Neural progenitor cell (in vitro differentiated cells): ENCODE measurements around the gene TMEM198. TPM values are rescaled to one million over a fixed set of nuclear protein-coding genes. Genes with fewer than 3 reads are reported as not detected.

Experiments used
- DNase-seq: peaks from one replicate; pipeline ENCODE4 v3.0.0-alpha.2; 2016; ENCODE audit warnings: low spot score
- H2AFZ ChIP-seq: fragments of 200-600 bp; sonication (generic); replicated peaks from 2 replicates; pipeline ENCODE4 v1.6.1; 2016; ENCODE audit warnings: antibody characterized with exemption
- H3F3A ChIP-seq: fragments of 200-600 bp; sonication (generic); 2 replicates; pipeline ENCODE4 v1.6.1; 2016; ENCODE audit warnings: antibody characterized with exemption, low read depth
- H3K27ac ChIP-seq: fragments of 200-600 bp; sonication (generic); 2 replicates; pipeline ENCODE4 v1.5.1; 2016; ENCODE audit warnings: mild to moderate bottlenecking
- H3K27me3 ChIP-seq: fragments of 200-600 bp; sonication (generic); 2 replicates; pipeline ENCODE4 v1.6.1; 2016; ENCODE audit warnings: mild to moderate bottlenecking, moderate library complexity
- H3K36me3 ChIP-seq: fragments of 200-600 bp; sonication (generic); 2 replicates; pipeline ENCODE4 v1.5.1; 2016
- H3K4me1 ChIP-seq: fragments of 200-600 bp; sonication (generic); 2 replicates; pipeline ENCODE4 v1.6.1; 2016; ENCODE audit warnings: mixed run types
- H3K4me2 ChIP-seq: fragments of 200-600 bp; sonication (generic); 2 replicates; pipeline ENCODE4 v1.6.1; 2016
- H3K4me3 ChIP-seq: fragments of 200-600 bp; sonication (generic); 2 replicates; pipeline ENCODE4 v1.5.1; 2016
- H3K79me2 ChIP-seq: fragments of 200-600 bp; sonication (generic); 2 replicates; pipeline ENCODE4 v1.6.1; 2016; ENCODE audit warnings: low read depth
- H3K9ac ChIP-seq: fragments of 200-600 bp; sonication (generic); 2 replicates; pipeline ENCODE4 v1.6.1; 2016
- H3K9me3 ChIP-seq: fragments of 200-600 bp; sonication (generic); 2 replicates; pipeline ENCODE4 v1.5.1; 2016; ENCODE audit warnings: low read depth
- H4K20me1 ChIP-seq: fragments of 200-600 bp; sonication (generic); 2 replicates; pipeline ENCODE4 v1.6.1; 2016; ENCODE audit warnings: low read depth
- H3K27ac Mint-ChIP-seq: 3 replicates; pipeline ENCODE4 v1.8.0; 2021; ENCODE audit warnings: mixed read lengths
- H3K27me3 Mint-ChIP-seq: 2 replicates; pipeline ENCODE4 v1.8.0; 2022; ENCODE audit warnings: low read depth, mild to moderate bottlenecking, inconsistent platforms, moderate library complexity, mixed read lengths; ENCODE audit not compliant: insufficient read depth
- H3K36me3 Mint-ChIP-seq: 3 replicates; pipeline ENCODE4 v1.8.0; 2021; ENCODE audit warnings: mixed read lengths
- H3K4me1 Mint-ChIP-seq: 3 replicates; pipeline ENCODE4 v1.8.0; 2021; ENCODE audit warnings: mixed read lengths
- H3K4me3 Mint-ChIP-seq: 3 replicates; pipeline ENCODE4 v1.8.0; 2021; ENCODE audit warnings: mild to moderate bottlenecking, moderate library complexity, mixed read lengths
- H3K9me3 Mint-ChIP-seq: 3 replicates; pipeline ENCODE4 v1.8.0; 2020; ENCODE audit warnings: mixed read lengths
- CTCF ChIP-seq: fragments of 200-600 bp; sonication (generic); IDR thresholded peaks from 2 replicates; pipeline ENCODE4 v1.5.1; 2017; ENCODE audit warnings: antibody characterized with exemption, mild to moderate bottlenecking
- EZH2 ChIP-seq: fragments of 200-600 bp; sonication (generic); IDR thresholded peaks from 2 replicates; pipeline ENCODE4 v1.6.1; 2017; ENCODE audit warnings: antibody characterized with exemption, mild to moderate bottlenecking, moderate library complexity
- EZH2phosphoT487 ChIP-seq: fragments of 200-600 bp; sonication (generic); IDR thresholded peaks from 2 replicates; pipeline ENCODE4 v1.6.1; 2017; ENCODE audit warnings: antibody characterized with exemption
- total RNA-seq: library from RNA; depleted of rRNA; stranded (reverse); fragments of >200 nt; gene quantifications from 2 replicates; pipeline ENCODE4 v1.2.3, GENCODE V29; 2015; ENCODE audit warnings: low replicate concordance

Gene TMEM198
- total RNA-seq, 1 donor from 2014 or later: 0.79 TPM

- TF ChIP-seq CTCF (peak; percentile 96), EZH2phosphoT487 (no peak)
- H3K4me3 Mint-ChIP-seq: peak overlapping the region; percentile 17
Measured at GRCh38 chr2:219530048-219530963, 13.5 kb upstream of the TMEM198 start.

DNA sequence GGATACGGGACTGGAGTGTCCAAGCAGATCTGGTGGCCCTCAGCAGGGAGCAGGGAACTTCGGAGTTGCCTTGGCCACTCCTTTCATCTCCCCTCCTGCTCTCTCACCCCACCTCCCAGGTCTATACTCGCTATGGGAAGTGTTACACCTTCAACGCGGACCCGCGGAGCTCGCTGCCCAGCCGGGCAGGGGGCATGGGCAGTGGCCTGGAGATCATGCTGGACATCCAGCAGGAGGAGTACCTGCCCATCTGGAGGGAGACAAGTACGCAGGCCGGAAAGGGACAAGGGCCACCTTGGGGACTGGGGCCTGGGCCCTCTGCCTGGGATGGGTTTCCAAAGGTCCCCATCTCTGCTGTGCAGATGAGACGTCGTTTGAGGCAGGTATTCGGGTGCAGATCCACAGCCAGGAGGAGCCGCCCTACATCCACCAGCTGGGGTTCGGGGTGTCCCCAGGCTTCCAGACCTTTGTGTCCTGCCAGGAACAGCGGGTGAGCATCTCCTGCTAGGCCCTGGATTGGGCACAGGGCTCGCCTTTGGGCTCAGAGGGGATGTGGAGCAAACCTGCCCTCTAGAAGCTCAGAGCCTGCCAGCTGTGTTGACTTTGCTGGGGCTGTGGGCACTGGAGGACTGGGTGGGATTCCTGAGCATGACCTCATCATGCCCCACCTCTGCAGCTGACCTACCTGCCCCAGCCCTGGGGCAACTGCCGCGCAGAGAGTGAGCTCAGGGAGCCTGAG is 12.0 kb upstream of the TMEM198 start:
- no peak overlapping the region for H3K27ac ChIP-seq
- peaks cover 33% of the 10 kb centered on the region for H3K27me3 ChIP-seq
- H2AFZ ChIP-seq: no peak overlapping the region
- no peak overlapping the region for H3K4me2 ChIP-seq
- peaks cover 2% of the 10 kb centered on the region for H4K20me1 ChIP-seq
- H3K4me1 Mint-ChIP-seq: peaks cover 34% of the 10 kb centered on the region
- H3K9ac ChIP-seq: no peak overlapping the region
- no peak overlapping the region for H3K4me3 Mint-ChIP-seq
- H3F3A ChIP-seq: peaks cover 2% of the 10 kb centered on the region
- no peaks in the 10 kb centered on the region for H3K9me3 ChIP-seq
- peaks cover 2% of the 10 kb centered on the region for H3K9me3 Mint-ChIP-seq
- TF ChIP-seq EZH2: no peak
- TF ChIP-seq EZH2phosphoT487: no peak
- no peak for TF ChIP-seq CTCF
- no peak overlapping the region for H3K4me3 ChIP-seq
- no peaks in the 10 kb centered on the region for H3K79me2 ChIP-seq
- H3K4me1 ChIP-seq: peaks cover 16% of the 10 kb centered on the region
- no peaks in the 10 kb centered on the region for H3K36me3 ChIP-seq
- H3K36me3 Mint-ChIP-seq: no peaks in the 10 kb centered on the region
- no peak for DNase-seq
- H3K27ac Mint-ChIP-seq: no peak overlapping the region
- H3K27me3 Mint-ChIP-seq: peaks cover 16% of the 10 kb centered on the region

More at GRCh38 chr2:219530048-219530963, 13.5 kb upstream of the TMEM198 start:
- Histone ChIP-seq H2AFZ (no peak overlapping the region), H3K9ac (no peak overlapping the region), H3K9me3 (no peaks in the 10 kb centered on the region), H3K27me3 (peaks cover 33% of the 10 kb centered on the region), H3K4me3 (peak overlapping the region; percentile 26), H3K4me1 (peaks cover 30% of the 10 kb centered on the region), H4K20me1 (peaks cover 14% of the 10 kb centered on the region), H3F3A (peaks cover 17% of the 10 kb centered on the region), H3K79me2 (no peaks in the 10 kb centered on the region), H3K27ac (no peak overlapping the region), H3K4me2 (peak overlapping the region; percentile 69), H3K36me3 (no peaks in the 10 kb centered on the region)
- peaks cover 2% of the 10 kb centered on the region for H3K9me3 Mint-ChIP-seq
- no peaks in the 10 kb centered on the region for H3K36me3 Mint-ChIP-seq
- peak overlapping the region; percentile 92 for H3K27ac Mint-ChIP-seq
- H3K27me3 Mint-ChIP-seq: peaks cover 19% of the 10 kb centered on the region
- H3K4me1 Mint-ChIP-seq: peaks cover 46% of the 10 kb centered on the region
- peak; percentile 93 for DNase-seq

DNA sequence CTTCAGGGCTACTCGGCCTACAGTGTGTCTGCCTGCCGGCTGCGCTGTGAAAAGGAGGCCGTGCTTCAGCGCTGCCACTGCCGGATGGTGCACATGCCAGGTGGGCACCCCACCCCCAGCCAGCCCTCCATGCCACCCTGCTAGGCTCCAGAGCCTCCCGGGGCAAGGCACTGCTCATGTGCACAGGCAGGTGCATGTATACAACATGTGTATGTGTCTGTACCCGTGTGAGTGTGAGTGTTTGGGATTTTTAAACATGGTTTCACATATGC is 11.5 kb upstream of the TMEM198 start:
- no peak overlapping the region for H3K4me3 Mint-ChIP-seq
- Histone ChIP-seq H3K9me3 (no peaks in the 10 kb centered on the region), H3K27me3 (peaks cover 33% of the 10 kb centered on the region), H2AFZ (no peak overlapping the region), H3K9ac (no peak overlapping the region), H3K4me2 (no peak overlapping the region), H3K4me1 (peaks cover 12% of the 10 kb centered on the region), H3K4me3 (no peak overlapping the region), H3K27ac (no peak overlapping the region), H3K36me3 (no peaks in the 10 kb centered on the region), H3K79me2 (no peaks in the 10 kb centered on the region), H3F3A (no peaks in the 10 kb centered on the region), H4K20me1 (no peaks in the 10 kb centered on the region)
- TF ChIP-seq CTCF (no peak), EZH2 (no peak), EZH2phosphoT487 (no peak)
- no peak overlapping the region for H3K27ac Mint-ChIP-seq
- peaks cover 34% of the 10 kb centered on the region for H3K4me1 Mint-ChIP-seq
- H3K9me3 Mint-ChIP-seq: peaks cover 2% of the 10 kb centered on the region
- no peak for DNase-seq
- H3K36me3 Mint-ChIP-seq: no peaks in the 10 kb centered on the region
- peaks cover 16% of the 10 kb centered on the region for H3K27me3 Mint-ChIP-seq
